Measurements from ENCODE around the gene CES3. TPM values are rescaled to one million over a fixed set of nuclear protein-coding genes. Genes with fewer than 3 reads are reported as not detected.

CES3 gene
- total RNA-seq, 1 donor from 2014 or later = 4.8 TPM

DNA sequence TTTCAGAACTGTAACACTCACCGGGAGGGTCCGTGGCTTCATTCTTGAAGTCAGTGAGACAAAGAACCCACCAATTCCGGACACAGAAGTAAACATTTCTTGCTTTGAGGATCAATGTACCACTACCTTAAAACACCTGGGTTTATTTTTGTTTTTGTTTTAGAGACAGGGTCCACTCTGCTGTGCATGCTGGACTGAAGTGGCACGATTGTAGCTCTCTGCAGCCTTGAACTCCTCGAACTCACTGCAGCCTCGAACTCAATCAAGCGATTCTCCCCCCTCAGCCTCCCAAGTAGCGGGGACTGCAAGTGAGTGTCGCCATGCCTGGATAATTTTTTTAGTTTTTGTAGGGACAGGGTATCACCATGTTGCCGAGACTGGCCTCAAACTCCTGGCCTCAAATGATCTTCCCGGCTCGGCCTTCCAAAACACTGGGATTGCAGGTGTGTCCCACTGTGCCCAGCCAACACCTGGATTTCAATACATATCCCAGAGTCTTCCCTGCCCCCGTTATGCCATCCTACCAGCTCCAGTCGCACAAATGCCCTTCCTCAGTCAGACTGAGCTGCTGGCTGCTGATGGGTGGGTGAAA lies 14.3 kb downstream of the CES3 start:
- peaks cover 13% of the 10 kb centered on the region for H3K27me3 Mint-ChIP-seq
- no peaks in the 10 kb centered on the region for H3K9me3 Mint-ChIP-seq (ENCODE audit: low read depth)
- no peak overlapping the region for H3K27ac Mint-ChIP-seq
- H3K4me3 Mint-ChIP-seq (ENCODE audit: low read depth) = no peak overlapping the region
- no peak for DNase-seq (ENCODE audit: low spot score, unreplicated experiment)
- no peaks in the 10 kb centered on the region for H3K4me1 Mint-ChIP-seq (ENCODE audit: low read depth)
- no peaks in the 10 kb centered on the region for H3K36me3 Mint-ChIP-seq (ENCODE audit: insufficient read depth)
- TF ChIP-seq, protein P1, sequence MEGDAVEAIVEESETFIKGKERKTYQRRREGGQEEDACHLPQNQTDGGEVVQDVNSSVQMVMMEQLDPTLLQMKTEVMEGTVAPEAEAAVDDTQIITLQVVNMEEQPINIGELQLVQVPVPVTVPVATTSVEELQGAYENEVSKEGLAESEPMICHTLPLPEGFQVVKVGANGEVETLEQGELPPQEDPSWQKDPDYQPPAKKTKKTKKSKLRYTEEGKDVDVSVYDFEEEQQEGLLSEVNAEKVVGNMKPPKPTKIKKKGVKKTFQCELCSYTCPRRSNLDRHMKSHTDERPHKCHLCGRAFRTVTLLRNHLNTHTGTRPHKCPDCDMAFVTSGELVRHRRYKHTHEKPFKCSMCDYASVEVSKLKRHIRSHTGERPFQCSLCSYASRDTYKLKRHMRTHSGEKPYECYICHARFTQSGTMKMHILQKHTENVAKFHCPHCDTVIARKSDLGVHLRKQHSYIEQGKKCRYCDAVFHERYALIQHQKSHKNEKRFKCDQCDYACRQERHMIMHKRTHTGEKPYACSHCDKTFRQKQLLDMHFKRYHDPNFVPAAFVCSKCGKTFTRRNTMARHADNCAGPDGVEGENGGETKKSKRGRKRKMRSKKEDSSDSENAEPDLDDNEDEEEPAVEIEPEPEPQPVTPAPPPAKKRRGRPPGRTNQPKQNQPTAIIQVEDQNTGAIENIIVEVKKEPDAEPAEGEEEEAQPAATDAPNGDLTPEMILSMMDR (IDR thresholded peaks at IDR 0.05; ENCODE audit: unreplicated experiment) = no peak

DNA sequence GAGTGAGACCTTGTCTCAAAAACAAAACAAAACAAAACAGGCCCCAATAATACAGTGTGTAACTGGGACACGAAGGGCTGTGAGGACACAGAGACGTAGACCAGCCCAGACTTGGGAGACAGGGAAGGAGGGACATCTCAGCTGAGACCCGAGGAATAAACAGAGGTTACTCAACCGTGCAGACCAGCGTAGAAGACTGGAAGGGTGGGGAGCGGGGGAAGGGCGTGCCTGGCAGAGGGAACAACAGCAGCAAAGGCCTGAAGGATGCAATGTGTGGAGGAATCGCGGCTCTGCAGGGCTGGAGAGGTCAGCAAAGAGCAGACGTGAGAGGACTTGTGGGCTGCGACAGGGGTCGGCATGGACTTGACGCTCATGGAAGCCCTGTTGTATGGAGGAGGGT lies 15.7 kb downstream of the CES3 start:
- no peaks in the 10 kb centered on the region for H3K4me1 Mint-ChIP-seq (ENCODE audit: low read depth)
- H3K27ac Mint-ChIP-seq = no peak overlapping the region
- H3K4me3 Mint-ChIP-seq (ENCODE audit: low read depth) = no peak overlapping the region
- no peaks in the 10 kb centered on the region for H3K36me3 Mint-ChIP-seq (ENCODE audit: insufficient read depth)
- H3K27me3 Mint-ChIP-seq = peaks cover 13% of the 10 kb centered on the region
- TF ChIP-seq, protein P1 (IDR thresholded peaks at IDR 0.05; ENCODE audit: unreplicated experiment) = no peak
- no peaks in the 10 kb centered on the region for H3K9me3 Mint-ChIP-seq (ENCODE audit: low read depth)
- DNase-seq (ENCODE audit: low spot score, unreplicated experiment) = no peak

GRCh38 chr16:66977341-66978113 lies 16.5 kb downstream of the CES3 start:
- DNase-seq (ENCODE audit: low spot score, unreplicated experiment) = peak; percentile 82
- Mint-ChIP-seq H3K4me1 (ENCODE audit: low read depth) (no peaks in the 10 kb centered on the region), H3K4me3 (ENCODE audit: low read depth) (no peak overlapping the region), H3K9me3 (ENCODE audit: low read depth) (no peaks in the 10 kb centered on the region), H3K27ac (peak overlapping the region; percentile 13), H3K27me3 (peaks cover 17% of the 10 kb centered on the region), H3K36me3 (ENCODE audit: insufficient read depth) (no peaks in the 10 kb centered on the region)
- TF ChIP-seq, protein P1 (IDR thresholded peaks at IDR 0.05; ENCODE audit: unreplicated experiment) = peak; percentile 97

GRCh38 chr16:66979011-66979717 lies 18.1 kb downstream of the CES3 start:
- TF ChIP-seq, protein P1 (IDR thresholded peaks at IDR 0.05; ENCODE audit: unreplicated experiment) = no peak
- Mint-ChIP-seq H3K27ac (no peak overlapping the region), H3K4me3 (ENCODE audit: low read depth) (no peak overlapping the region), H3K9me3 (ENCODE audit: low read depth) (no peaks in the 10 kb centered on the region), H3K27me3 (peaks cover 14% of the 10 kb centered on the region), H3K4me1 (ENCODE audit: low read depth) (no peaks in the 10 kb centered on the region), H3K36me3 (ENCODE audit: insufficient read depth) (no peaks in the 10 kb centered on the region)
- DNase-seq (ENCODE audit: low spot score, unreplicated experiment) = no peak

DNA sequence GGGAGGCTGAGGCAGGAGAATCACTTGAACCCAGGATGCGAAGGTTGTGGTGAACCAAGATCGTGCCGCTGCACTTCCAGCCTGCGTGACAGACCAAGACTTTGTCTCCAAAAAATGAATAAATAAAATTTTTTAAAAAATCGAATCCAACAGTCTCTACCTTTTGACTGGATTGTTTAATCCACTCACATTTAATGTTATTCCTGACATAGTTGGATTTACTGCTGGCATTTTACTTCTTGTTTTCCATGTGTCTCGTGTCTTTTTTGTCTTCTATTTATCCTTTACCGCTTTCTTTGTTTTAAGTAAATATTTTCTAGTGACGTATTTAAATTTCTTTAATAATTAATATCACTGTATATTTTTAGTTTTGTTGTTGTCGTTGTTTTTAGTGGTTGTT lies 22.0 kb downstream of the CES3 start:
- no peaks in the 10 kb centered on the region for H3K36me3 Mint-ChIP-seq (ENCODE audit: insufficient read depth)
- H3K4me1 Mint-ChIP-seq (ENCODE audit: low read depth) = no peaks in the 10 kb centered on the region
- H3K9me3 Mint-ChIP-seq (ENCODE audit: low read depth) = no peaks in the 10 kb centered on the region
- H3K4me3 Mint-ChIP-seq (ENCODE audit: low read depth) = no peak overlapping the region
- DNase-seq (ENCODE audit: low spot score, unreplicated experiment) = no peak
- H3K27ac Mint-ChIP-seq = no peak overlapping the region
- TF ChIP-seq, protein P1 (IDR thresholded peaks at IDR 0.05; ENCODE audit: unreplicated experiment) = no peak
- peaks cover 10% of the 10 kb centered on the region for H3K27me3 Mint-ChIP-seq

Data from progenitor cell of endocrine pancreas (in vitro differentiated cells).